Fibroblast of villous mesenchyme (primary cell): Measurements from ENCODE around the gene PEX7. TPM values are rescaled to one million over a fixed set of nuclear protein-coding genes. Genes with fewer than 3 reads are reported as not detected.
"Not testable (repeated sequence)": the region's sequence is repeated elsewhere in the genome, so short reads cannot be mapped to it uniquely, and the experiment has no call there.

ENCODE experiments used
- DNase-seq: peaks from one replicate; pipeline ENCODE4 v3.0.0-alpha.2; 2010; ENCODE audit warnings: low read depth
- H3K4me3 ChIP-seq: 2 replicates; pipeline ENCODE4 v1.5.1; 2011; ENCODE audit warnings: low read depth, mild to moderate bottlenecking, low read length
- total RNA-seq: library from RNA; depleted of rRNA; stranded (reverse); fragments of >200 nt; gene quantifications from 2 replicates; pipeline ENCODE4 v1.2.3, GENCODE V29; 2012
- TF ChIP-seq, protein P1 (sequence below): IDR thresholded peaks from 2 replicates; pipeline ENCODE4 v1.5.1; 2012; ENCODE audit warnings: low read depth, mild to moderate bottlenecking, low read length; ENCODE audit not compliant: insufficient read depth

Gene PEX7
- total RNA-seq, 1 donor = 8.6 TPM

DNA sequence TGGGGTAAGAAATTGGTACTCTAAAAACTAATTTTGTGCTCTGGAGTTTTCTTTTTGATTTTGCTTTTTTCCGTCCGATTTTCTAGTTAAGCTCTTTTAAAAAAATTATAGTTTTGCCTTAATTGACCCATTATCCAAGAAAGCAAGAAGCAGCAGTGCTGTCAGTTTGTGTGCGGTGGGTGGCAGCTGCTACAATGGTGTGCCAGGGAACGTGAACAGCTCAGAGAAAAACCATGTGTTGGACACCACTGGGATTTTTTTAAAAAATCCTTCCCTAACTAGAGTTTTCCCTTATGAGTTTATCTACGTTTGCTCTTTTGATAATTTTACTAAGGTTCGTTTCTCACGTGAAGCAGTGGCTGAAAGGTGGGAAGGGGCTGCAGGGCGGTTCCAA lies 38.1 kb upstream of the PEX7 start:
- no peak for DNase-seq
- TF ChIP-seq, protein P1, sequence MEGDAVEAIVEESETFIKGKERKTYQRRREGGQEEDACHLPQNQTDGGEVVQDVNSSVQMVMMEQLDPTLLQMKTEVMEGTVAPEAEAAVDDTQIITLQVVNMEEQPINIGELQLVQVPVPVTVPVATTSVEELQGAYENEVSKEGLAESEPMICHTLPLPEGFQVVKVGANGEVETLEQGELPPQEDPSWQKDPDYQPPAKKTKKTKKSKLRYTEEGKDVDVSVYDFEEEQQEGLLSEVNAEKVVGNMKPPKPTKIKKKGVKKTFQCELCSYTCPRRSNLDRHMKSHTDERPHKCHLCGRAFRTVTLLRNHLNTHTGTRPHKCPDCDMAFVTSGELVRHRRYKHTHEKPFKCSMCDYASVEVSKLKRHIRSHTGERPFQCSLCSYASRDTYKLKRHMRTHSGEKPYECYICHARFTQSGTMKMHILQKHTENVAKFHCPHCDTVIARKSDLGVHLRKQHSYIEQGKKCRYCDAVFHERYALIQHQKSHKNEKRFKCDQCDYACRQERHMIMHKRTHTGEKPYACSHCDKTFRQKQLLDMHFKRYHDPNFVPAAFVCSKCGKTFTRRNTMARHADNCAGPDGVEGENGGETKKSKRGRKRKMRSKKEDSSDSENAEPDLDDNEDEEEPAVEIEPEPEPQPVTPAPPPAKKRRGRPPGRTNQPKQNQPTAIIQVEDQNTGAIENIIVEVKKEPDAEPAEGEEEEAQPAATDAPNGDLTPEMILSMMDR = no peak
- H3K4me3 ChIP-seq = no peak overlapping the region

DNA sequence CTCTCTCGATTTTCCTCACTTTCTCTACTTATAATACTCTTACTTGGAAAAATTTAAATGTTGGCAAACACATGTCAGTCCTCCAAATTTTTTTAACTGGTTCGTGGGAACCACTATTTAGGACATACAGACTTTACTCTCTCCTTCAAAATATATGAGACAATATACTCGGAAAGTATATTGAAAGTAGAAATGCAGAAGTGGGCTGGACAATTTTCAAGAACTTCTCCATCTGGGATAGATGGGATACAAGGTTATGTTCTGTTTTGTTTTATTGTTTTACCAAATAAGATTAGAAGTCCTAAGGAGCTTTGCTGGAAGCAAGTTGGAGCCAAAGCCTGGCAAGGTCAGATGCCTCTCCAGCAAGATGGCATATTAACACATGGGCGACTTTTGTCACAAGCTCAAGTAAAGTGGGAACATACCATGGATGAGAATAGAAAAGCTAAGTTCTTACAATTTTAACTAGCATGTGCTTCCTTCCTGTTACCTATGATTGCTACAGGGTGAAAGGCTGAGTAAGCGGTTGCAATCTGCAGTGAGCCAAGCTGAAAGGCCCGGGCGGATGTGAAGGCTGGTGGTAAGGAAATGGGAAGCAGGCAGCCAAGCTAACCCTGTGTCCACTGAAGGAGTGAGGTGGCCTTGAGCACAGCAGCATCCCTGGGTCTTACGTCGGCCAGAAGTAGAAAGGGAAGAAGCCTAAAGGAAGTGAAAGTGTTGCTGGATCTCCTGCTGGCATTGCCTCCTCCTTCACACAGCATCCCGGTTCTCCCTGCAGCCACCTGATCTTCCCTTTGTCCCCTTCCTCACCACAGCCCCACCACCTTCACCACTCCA lies 37.3 kb upstream of the PEX7 start:
- TF ChIP-seq, protein P1 = no peak
- DNase-seq = no peak
- H3K4me3 ChIP-seq = no peak overlapping the region

DNA sequence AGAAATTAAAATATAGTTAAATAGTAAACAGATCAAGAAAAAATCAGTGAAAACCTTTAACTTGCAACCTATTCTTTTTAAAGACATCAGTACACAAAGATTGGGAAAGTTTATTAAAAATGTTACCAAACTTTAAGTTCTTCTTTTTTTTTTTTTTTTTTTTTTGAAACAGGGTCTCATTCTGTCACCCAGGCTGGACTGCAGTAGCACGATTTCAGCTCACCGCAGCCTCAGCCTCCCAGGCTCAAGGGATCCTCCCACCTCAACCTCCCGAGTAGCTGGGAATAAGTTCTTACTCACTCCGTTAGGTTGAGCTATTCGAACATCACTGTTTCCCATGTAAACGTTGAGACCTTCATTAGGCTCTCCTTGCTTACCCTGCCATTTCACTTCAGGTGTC lies 35.7 kb upstream of the PEX7 start:
- TF ChIP-seq, protein P1 = no peak
- DNase-seq = no peak
- no peak overlapping the region for H3K4me3 ChIP-seq

DNA sequence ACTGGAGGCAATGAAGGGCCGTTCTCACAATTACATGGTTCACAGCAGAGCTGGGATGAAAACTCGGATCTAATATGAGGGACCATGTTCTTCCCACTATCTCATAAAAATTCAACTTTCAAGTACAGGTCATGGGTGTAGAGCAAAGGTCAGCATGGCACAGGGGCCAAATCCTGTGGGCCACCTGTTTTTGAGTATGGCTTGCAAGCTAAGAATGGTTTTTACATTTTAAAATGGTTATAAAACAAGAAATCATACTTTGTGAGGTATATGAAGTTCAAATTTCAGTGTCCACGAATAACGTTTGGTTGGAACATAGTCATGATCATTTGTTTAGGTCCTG lies 34.7 kb upstream of the PEX7 start:
- H3K4me3 ChIP-seq = peak overlapping the region; percentile 40
- TF ChIP-seq, protein P1 = no peak

DNA sequence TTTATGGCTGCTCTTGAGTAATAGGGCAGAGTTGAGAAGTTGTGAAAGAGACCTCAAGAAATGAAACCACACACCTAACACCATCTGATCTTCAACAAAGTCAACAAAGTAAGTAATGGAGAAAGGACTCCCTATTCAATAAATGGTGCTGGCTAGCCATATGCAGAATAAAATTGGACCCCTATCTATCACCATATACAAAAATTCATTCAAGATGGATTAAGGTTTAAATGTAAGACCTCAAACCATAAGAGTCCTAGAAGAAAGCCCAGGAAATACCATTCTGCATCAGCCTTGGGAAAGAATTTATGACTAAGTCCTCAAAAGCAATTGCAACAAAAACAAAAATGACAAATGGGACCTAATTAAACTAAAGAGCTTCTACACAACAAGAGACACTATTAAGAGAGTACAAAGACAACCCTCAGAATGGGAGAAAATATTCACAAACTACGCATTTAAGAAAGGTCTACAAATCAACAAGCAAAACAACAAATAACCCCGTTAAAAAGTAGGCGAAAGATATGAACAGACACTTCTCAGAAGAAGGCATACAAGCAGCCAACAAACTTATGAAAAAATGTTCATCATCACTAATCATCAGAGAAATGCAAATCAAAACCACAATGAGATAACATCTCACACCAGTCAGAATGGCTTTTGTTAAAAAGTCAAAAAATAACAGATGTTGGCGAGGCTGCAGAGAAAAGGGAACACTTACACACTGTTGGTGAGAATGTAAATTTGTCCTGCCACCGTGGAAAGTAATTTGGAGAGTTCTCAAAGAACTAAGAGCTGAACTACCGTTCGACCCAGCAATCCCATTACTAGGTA lies 34.1 kb upstream of the PEX7 start:
- H3K4me3 ChIP-seq = peak overlapping the region; percentile 82
- TF ChIP-seq, protein P1 = no peak

More for the DNA sequence above, 34.7 kb upstream of the PEX7 start:
- no peak for DNase-seq

DNA sequence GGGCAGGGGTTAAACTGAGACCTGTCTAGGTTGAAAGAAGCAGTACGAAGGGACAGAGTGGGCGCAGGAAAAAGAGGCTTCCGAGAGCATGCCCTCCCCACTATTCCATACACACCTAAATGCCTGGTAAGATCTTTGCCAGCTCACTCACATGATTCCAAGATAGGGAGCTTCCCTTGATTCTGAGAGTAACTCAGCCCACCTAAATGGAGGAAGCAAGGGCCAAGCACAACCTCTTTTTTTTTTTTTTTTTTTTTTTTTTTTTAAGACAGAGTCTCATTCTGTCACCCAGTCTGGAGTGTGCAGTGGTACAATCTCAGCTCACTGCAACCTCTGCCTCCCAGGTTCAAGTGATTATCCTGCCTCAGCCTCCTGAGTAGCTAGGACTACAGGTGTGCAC lies 33.0 kb upstream of the PEX7 start:
- not testable (repeated sequence) for DNase-seq
- peak overlapping the region; percentile 82 for H3K4me3 ChIP-seq

More for the DNA sequence above, 34.1 kb upstream of the PEX7 start:
- peak; percentile 98 for DNase-seq
